Esophagus squamous epithelium (tissue), 4 donors: ENCODE results near the gene SLC1A2.

Experiments
- CTCF ChIP-seq, 6 experiments: fragments of 450-650 bp in 4 of 6; fragments of 200-600 bp in 2 of 6; sonication (generic) in 2 of 6; IDR thresholded peaks; one replicate each; pipeline ENCODE4 v1.5.1; 2016 to 2019; ENCODE audit warnings: antibody characterized with exemption in 6 of 6, mild to moderate bottlenecking in 4 of 6, moderate library complexity in 4 of 6
- POLR2A ChIP-seq, 4 donors: fragments of 450-650 bp; IDR thresholded peaks; one replicate each; pipeline ENCODE4 v1.6.1; 2017; ENCODE audit warnings: antibody characterized with exemption in 4 of 4, mild to moderate bottlenecking in 4 of 4, moderate library complexity in 3 of 4

GRCh38 chr11:35288817-35289541, 130.4 kb downstream of the SLC1A2 start:
- TF ChIP-seq CTCF (IDR thresholded peaks at IDR 0.05) (no peak), POLR2A (IDR thresholded peaks at IDR 0.05) (no peak)
